ENCODE measurements around the gene RNASE11.

Gene RNASE11

DNA sequence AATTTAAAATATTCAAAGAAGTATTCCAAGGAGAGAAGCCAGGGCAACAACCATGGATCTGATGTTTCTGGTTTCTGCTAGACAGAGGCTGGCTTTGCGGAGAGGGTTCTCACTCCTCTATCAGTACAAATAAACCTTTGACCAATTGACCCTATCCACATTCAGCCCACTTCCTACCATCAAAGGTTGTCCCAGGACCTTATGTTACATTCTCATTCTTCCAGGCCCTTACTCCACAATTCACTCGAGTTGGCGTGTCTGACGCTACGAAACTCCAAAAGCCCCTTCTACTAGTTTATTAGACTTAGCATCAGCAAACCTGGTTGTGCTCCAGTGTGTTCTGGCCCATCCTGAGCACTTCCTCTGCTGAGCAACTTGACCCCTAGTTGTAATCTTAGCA is 28.2 kb upstream of the RNASE11 start:
- TF ChIP-seq, protein P1, sequence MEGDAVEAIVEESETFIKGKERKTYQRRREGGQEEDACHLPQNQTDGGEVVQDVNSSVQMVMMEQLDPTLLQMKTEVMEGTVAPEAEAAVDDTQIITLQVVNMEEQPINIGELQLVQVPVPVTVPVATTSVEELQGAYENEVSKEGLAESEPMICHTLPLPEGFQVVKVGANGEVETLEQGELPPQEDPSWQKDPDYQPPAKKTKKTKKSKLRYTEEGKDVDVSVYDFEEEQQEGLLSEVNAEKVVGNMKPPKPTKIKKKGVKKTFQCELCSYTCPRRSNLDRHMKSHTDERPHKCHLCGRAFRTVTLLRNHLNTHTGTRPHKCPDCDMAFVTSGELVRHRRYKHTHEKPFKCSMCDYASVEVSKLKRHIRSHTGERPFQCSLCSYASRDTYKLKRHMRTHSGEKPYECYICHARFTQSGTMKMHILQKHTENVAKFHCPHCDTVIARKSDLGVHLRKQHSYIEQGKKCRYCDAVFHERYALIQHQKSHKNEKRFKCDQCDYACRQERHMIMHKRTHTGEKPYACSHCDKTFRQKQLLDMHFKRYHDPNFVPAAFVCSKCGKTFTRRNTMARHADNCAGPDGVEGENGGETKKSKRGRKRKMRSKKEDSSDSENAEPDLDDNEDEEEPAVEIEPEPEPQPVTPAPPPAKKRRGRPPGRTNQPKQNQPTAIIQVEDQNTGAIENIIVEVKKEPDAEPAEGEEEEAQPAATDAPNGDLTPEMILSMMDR (IDR thresholded peaks at IDR 0.05): no peak
- Histone ChIP-seq H3K9me3 (no peaks in the 10 kb centered on the region), H3K4me3 (no peak overlapping the region), H3K36me3 (no peaks in the 10 kb centered on the region), H3K4me1 (peaks cover 0 to 12% (median 4%) of the 10 kb centered on the region in 4 donors), H3K27ac (no peak overlapping the region), H3K27me3 (no peaks in the 10 kb centered on the region)
- no peak for DNase-seq
- intact Hi-C loops (cut with DNase I; ENCODE audit: low total_unique reads): no loop called here

DNA sequence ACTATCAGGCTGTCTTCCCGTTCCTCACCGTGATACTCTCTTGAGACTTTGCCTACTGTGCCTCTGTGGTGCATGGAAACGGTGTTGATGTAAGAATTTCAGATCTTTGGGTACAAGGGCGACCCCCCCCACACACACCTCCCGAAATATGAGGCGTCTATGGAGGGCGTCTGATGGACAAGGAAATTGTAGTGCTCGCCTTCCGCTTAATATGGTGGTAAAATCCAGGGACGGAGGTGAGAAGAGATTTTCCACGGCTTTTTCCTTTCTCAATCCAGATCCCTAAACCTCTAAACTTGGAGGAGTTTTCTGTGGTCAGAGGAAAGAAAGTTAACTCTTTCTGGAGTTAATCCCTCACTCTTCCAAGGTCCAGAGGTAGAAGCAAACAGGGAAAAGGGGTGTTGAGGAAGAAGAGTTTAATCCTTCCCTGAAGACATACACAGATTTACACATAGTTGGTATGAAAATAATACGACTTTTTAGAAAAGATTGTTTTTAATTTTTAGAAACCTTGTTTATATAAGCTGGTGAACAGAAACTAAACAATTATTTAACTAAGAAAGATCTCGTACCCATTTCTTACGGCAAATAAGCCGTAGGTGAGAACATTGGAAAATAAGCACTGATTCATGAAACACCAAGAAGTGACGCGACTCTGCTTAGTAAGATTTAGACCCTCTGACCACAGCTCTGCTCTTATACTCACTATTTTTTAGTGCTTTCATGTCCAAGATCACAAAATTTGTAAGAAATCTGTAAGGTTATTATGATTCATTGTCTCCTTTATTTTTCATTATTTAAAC is 26.4 kb upstream of the RNASE11 start:
- no peak for DNase-seq
- Histone ChIP-seq H3K27me3 (no peaks in the 10 kb centered on the region), H3K36me3 (no peaks in the 10 kb centered on the region), H3K4me1 (peaks cover 0 to 22% (median 12%) of the 10 kb centered on the region in 4 donors), H3K27ac (peak overlapping the region; percentile 70 to 75), H3K4me3 (peak overlapping the region; percentile 55 to 59), H3K9me3 (no peaks in the 10 kb centered on the region)
- TF ChIP-seq, protein P1 (IDR thresholded peaks at IDR 0.05): no peak
- intact Hi-C loops (cut with DNase I; ENCODE audit: low total_unique reads): loop anchor here (5.0 kb wide), 2 partner anchors 152 to 272 kb away; partner anchors contain the start of genes PARP2 and PIP4P1

DNA sequence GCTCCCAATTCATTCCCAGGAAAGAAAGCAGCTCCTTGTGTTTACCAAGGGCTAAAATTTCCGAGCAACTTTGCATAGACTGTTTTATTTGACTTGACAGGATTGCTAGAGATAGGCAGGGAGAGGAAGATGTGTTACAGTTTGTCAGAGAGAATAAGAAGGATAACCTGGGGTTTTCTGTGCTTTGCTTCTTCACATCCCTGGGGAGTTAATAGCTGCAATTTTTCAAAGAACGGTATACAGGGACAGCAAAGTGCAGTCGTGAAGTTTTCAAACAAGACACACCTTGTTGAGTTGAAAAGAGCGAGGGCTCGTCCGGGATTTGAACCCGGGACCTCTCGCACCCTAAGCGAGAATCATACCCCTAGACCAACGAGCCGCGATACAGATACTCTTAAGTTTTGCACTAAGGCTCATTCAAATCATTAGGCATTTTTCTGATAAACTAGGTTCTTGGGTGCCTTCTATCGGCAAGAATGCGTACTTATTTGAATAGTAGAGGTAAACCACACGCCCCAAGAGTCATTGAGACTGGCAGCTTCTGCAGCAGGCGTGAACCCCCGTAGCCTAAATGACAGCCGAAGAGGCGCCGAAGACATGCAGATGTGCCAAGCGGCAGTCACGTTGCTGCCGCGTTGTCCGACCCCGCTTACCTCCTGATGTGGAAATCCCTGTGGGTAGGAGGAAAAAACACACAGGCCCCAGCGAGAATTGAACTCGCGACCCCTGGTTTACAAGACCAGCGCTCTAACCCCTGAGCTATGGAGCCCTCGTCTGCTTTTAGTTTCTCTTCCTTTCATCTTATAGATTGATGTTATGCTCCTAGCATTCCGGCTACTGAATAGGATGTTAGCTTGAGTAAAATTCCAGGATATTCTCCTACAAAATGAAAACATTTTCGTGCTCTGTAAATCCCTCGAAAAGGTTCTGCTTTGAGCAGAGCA is 25.6 kb upstream of the RNASE11 start:
- Histone ChIP-seq H3K27me3 (no peaks in the 10 kb centered on the region), H3K27ac (peak overlapping the region; percentile 70 to 75), H3K36me3 (no peaks in the 10 kb centered on the region), H3K9me3 (no peaks in the 10 kb centered on the region), H3K4me1 (peaks cover 0 to 22% (median 12%) of the 10 kb centered on the region in 4 donors), H3K4me3 (peak overlapping the region; percentile 55 to 59)
- intact Hi-C loops (cut with DNase I; ENCODE audit: low total_unique reads): loop anchor here (1.0 to 5.0 kb wide), 4 partner anchors 71 to 271 kb away; partner anchors contain the start of genes PARP2, PIP4P1, RNASE4 and TEP1
- DNase-seq: peak; percentile 82 to 88
- TF ChIP-seq, protein P1 (IDR thresholded peaks at IDR 0.05): peak; percentile 79 to 99

DNA sequence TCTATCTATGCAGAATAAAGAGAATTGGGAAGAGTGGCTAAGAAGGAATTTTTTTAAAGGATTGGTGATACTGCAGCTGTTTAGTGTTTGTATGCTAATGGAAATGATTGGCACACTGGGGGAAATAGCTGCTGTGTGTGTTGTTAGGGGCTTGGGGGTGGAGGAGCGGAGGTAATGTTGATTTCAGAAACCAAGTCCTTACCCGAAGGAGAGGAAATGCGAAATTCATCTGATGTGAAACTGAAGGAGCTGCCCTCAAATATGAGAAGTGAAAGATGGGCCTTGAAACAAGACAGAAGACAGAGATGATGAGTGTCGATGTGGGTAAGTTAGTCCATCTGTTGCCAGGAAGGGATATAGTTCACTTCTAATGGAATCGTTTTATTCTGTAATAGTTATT is 24.6 kb upstream of the RNASE11 start:
- intact Hi-C loops (cut with DNase I; ENCODE audit: low total_unique reads): loop anchor here (2.0 to 5.0 kb wide), 3 partner anchors 72 to 270 kb away; partner anchors contain the start of genes PARP2, PIP4P1 and RNASE4
- H3K27ac ChIP-seq: peak overlapping the region; percentile 38 to 70
- no peak overlapping the region for H3K4me3 ChIP-seq

DNA sequence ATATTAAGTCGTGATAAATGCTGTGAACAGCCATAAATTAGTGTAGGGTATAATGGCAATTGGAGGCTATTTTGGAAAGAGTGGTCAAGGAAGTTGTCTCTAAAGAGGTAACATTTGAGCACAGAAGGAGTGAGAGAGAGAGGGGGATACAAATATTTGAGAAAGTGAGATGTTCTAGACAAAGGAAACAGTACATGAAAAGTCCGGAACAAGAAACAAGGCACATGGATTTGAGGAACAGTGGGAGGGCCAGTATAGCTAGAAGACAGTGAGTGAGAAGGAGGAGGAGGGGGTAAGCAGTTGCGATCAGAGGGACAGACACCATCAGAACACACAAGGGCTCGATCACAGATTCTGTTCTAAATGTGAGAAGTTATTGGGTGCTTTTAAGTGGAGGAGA is 23.5 kb upstream of the RNASE11 start:
- H3K4me3 ChIP-seq: no peak overlapping the region

More for the DNA sequence above, 24.6 kb upstream of the RNASE11 start:
- H3K4me1 ChIP-seq: peaks cover 0 to 22% (median 13%) of the 10 kb centered on the region in 4 donors
- no peaks in the 10 kb centered on the region for H3K36me3 ChIP-seq
- TF ChIP-seq, protein P1 (IDR thresholded peaks at IDR 0.05): no peak
- no peak for DNase-seq
- H3K9me3 ChIP-seq: no peaks in the 10 kb centered on the region
- H3K27me3 ChIP-seq: no peaks in the 10 kb centered on the region

More for the DNA sequence above, 23.5 kb upstream of the RNASE11 start:
- no peaks in the 10 kb centered on the region for H3K9me3 ChIP-seq
- no peak overlapping the region for H3K27ac ChIP-seq
- no peaks in the 10 kb centered on the region for H3K36me3 ChIP-seq
- TF ChIP-seq, protein P1 (IDR thresholded peaks at IDR 0.05): no peak
- intact Hi-C loops (cut with DNase I; ENCODE audit: low total_unique reads): loop anchor here (5.0 kb wide), 2 partner anchors 149 to 269 kb away; partner anchors contain the start of genes PARP2 and PIP4P1
- DNase-seq: no peak
- no peaks in the 10 kb centered on the region for H3K27me3 ChIP-seq
- H3K4me1 ChIP-seq: peaks cover 0 to 22% (median 13%) of the 10 kb centered on the region in 4 donors
